Choroid plexus epithelial cell (primary cell): ENCODE results near the gene ROPN1.
"Not testable (repeated sequence)": the region's sequence is repeated elsewhere in the genome, so short reads cannot be mapped to it uniquely, and the experiment has no call there.

Experiments
- DNase-seq: peaks from one replicate; pipeline ENCODE4 v3.0.0-alpha.2; 2010; ENCODE audit warnings: low read depth
- H3K4me3 ChIP-seq: 2 replicates; pipeline ENCODE4 v1.5.1; 2011; ENCODE audit warnings: low read depth, mild to moderate bottlenecking, control low read depth, low read length, moderate library complexity
- CTCF ChIP-seq: conservative IDR thresholded peaks from 2 replicates; pipeline ENCODE4 v1.5.1; 2011; ENCODE audit warnings: low read depth, mild to moderate bottlenecking, control low read depth, inconsistent platforms, low read length, moderate library complexity

The ROPN1 gene

GRCh38 chr3:124033360-124034015 is 41.6 kb upstream of the ROPN1 start, which contains the start of gene KALRN:
Gene KALRN, plus strand, starts transcription at chr3:124033369.
- TF ChIP-seq CTCF: no peak
- DNase-seq: no peak
- H3K4me3 ChIP-seq: peak within 1 kb of the TSS; percentile 58

GRCh38 chr3:124032881-124033359 is 41.0 kb upstream of the ROPN1 start:
- TF ChIP-seq CTCF: peak; percentile 55
- peak overlapping the region; percentile 58 for H3K4me3 ChIP-seq
- peak; percentile 74 for DNase-seq

GRCh38 chr3:124032311-124032880 is 40.5 kb upstream of the ROPN1 start:
- H3K4me3 ChIP-seq: peak overlapping the region; percentile 58
- peak; percentile 39 for DNase-seq
- no peak for TF ChIP-seq CTCF

GRCh38 chr3:124026516-124026915 is 34.6 kb upstream of the ROPN1 start:
- TF ChIP-seq CTCF: no peak
- no peak overlapping the region for H3K4me3 ChIP-seq
- no peak for DNase-seq

GRCh38 chr3:124023531-124023930 is 31.6 kb upstream of the ROPN1 start:
- not testable (repeated sequence) for H3K4me3 ChIP-seq, DNase-seq

- TF ChIP-seq CTCF: no peak
- DNase-seq: no peak
These were observed 27.4 kb upstream of the ROPN1 start for GRCh38 chr3:124019291-124019690.

GRCh38 chr3:124017502-124017901 is 25.6 kb upstream of the ROPN1 start:
- H3K4me3 ChIP-seq, DNase-seq: not testable (repeated sequence)

More at GRCh38 chr3:124019291-124019690, 27.4 kb upstream of the ROPN1 start:
- H3K4me3 ChIP-seq: no peak overlapping the region

- peak; percentile 61 for TF ChIP-seq CTCF
- peak; percentile 23 for DNase-seq
- not testable (repeated sequence) for H3K4me3 ChIP-seq
These were observed 24.6 kb upstream of the ROPN1 start for GRCh38 chr3:124016483-124016882.
